Endodermal cell (in vitro differentiated cells): ENCODE measurements around the gene RGS7. TPM values are rescaled to one million over a fixed set of nuclear protein-coding genes. Genes with fewer than 3 reads are reported as not detected.
A peak's percentile ranks its signal among the peaks of the same experiment; 100 is the strongest.

Source experiments
- DNase-seq: peaks from one replicate; pipeline ENCODE4 v3.0.0-alpha.2; 2017
- H3K27ac ChIP-seq: 2 replicates; pipeline ENCODE4 v1.5.1; 2013; ENCODE audit warnings: mild to moderate bottlenecking, low read depth, low read length, moderate library complexity
- H3K27me3 ChIP-seq: 2 replicates; pipeline ENCODE4 v1.6.1; 2013; ENCODE audit warnings: mild to moderate bottlenecking, low read length, moderate library complexity; ENCODE audit not compliant: insufficient read depth, control insufficient read depth, poor library complexity, severe bottlenecking
- H3K36me3 ChIP-seq: 2 replicates; pipeline ENCODE4 v1.7.0; 2013; ENCODE audit warnings: mild to moderate bottlenecking, low read length, moderate library complexity; ENCODE audit not compliant: control insufficient read depth, insufficient read depth
- H3K4me1 ChIP-seq: one replicate; pipeline ENCODE4 v1.7.0; 2013; ENCODE audit warnings: low read length; ENCODE audit not compliant: control insufficient read depth, insufficient read depth
- H3K4me3 ChIP-seq: 2 replicates; pipeline ENCODE4 v1.5.1; 2013; ENCODE audit warnings: mild to moderate bottlenecking, low read length, moderate library complexity
- H3K9ac ChIP-seq: 2 replicates; pipeline ENCODE4 v1.6.1; 2013; ENCODE audit warnings: mild to moderate bottlenecking, low read length, moderate library complexity; ENCODE audit not compliant: poor library complexity, severe bottlenecking; ENCODE audit errors: extremely low read depth
- H3K9me3 ChIP-seq: 2 replicates; pipeline ENCODE4 v1.6.1; 2013; ENCODE audit warnings: mild to moderate bottlenecking, low read length, moderate library complexity; ENCODE audit not compliant: control insufficient read depth
- H3K27ac Mint-ChIP-seq: 2 replicates; pipeline ENCODE4 v1.8.0; 2020; ENCODE audit warnings: mixed read lengths
- H3K27me3 Mint-ChIP-seq: 2 replicates; pipeline ENCODE4 v1.8.0; 2021; ENCODE audit warnings: mild to moderate bottlenecking, mixed read lengths; ENCODE audit not compliant: insufficient read depth
- H3K36me3 Mint-ChIP-seq: 2 replicates; pipeline ENCODE4 v1.8.0; 2020; ENCODE audit warnings: low read depth, mixed read lengths
- H3K4me1 Mint-ChIP-seq: 2 replicates; pipeline ENCODE4 v1.8.0; 2020; ENCODE audit warnings: mixed read lengths
- H3K4me3 Mint-ChIP-seq: 2 replicates; pipeline ENCODE4 v1.8.0; 2020; ENCODE audit warnings: mild to moderate bottlenecking, moderate library complexity, mixed read lengths
- H3K9me3 Mint-ChIP-seq: 2 replicates; pipeline ENCODE4 v1.8.0; 2020; ENCODE audit warnings: mild to moderate bottlenecking, mixed read lengths
- CTCF ChIP-seq: fragments of 200-600 bp; sonication (generic); conservative IDR thresholded peaks from 2 replicates; pipeline ENCODE4 v1.5.0; 2021; ENCODE audit warnings: antibody characterized with exemption, mild to moderate bottlenecking
- WGBS, 2 experiments: methylation state at CpG; one replicate each; pipeline versions ENCODE4 v1.1.5 to v1.1.7; 2013; ENCODE audit warnings: missing lambda C conversion rate in 2 of 2, mixed read lengths in 1 of 2; ENCODE audit not compliant: insufficient coverage in 1 of 2, insufficient read length in 1 of 2; 5-methylcytosine and 5-hydroxymethylcytosine counted together
- total RNA-seq, 2 donors: library from RNA; stranded (reverse); fragmentation: NEBNext Ultra II Directional in 1 of 2; extraction: Animal tissue kit (Norgen Biotek cat#: 25700) in 1 of 2; gene quantifications; 2 replicates in 1 of 2; 3 replicates in 1 of 2; pipeline ENCODE4 v1.2.1, GENCODE V29; 2021

The RGS7 gene
- total RNA-seq, 2 donors from 2014 or later: 1.0 to 1.1 TPM

DNA sequence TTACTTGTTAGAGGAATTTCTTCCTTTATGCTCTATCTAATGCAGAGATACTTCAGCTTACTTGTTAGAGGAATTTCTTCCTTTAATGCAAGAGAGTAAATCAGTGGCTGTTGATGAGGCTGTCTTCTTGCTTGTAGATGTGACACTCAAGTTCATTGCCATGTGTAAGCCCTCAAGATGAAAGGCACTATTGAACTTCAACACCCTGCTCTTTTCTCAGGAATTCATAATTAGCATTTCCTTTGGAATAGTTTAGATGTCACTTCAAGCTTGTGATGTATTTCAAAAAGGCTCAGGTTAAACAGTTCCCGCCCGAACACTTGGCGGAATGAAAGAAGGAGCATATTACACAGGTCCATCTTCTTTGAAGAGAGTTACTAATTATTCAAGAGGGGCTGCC lies 251.9 kb downstream of the RGS7 start:
- Mint-ChIP-seq H3K27ac (no peak overlapping the region), H3K4me1 (peaks cover 15% of the 10 kb centered on the region), H3K4me3 (no peak overlapping the region), H3K9me3 (no peaks in the 10 kb centered on the region), H3K27me3 (peaks cover 2% of the 10 kb centered on the region), H3K36me3 (no peaks in the 10 kb centered on the region)
- Histone ChIP-seq H3K27me3 (no peaks in the 10 kb centered on the region), H3K9me3 (no peaks in the 10 kb centered on the region), H3K9ac (no peak overlapping the region), H3K27ac (no peak overlapping the region), H3K36me3 (no peaks in the 10 kb centered on the region), H3K4me3 (no peak overlapping the region), H3K4me1 (no peaks in the 10 kb centered on the region)
- 87 to 96% methylated on average over 3 of the region's 3 CpGs for whole genome bisulfite sequencing, 2 experiments
- DNase-seq: no peak
- no peak for TF ChIP-seq CTCF

DNA sequence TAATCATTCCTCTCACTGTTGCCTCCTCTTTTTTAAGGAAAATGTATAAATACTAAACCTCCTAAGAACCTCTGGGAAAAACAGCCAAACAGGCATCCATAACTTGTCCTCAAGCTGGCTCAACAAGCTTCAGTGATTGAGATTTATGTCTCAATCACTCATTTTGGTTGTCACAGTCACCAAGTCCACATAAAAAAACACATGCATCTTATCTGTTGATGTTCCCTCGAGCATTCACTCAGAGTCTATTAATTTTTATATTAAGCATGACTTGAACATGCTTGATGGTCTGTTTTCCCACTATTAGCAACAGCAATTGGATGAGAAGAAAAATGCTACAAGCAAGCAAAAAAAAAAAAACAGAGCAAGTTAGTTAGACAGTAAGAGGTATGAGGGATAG lies 254.3 kb downstream of the RGS7 start:
- Mint-ChIP-seq H3K36me3 (no peaks in the 10 kb centered on the region), H3K4me1 (peaks cover 15% of the 10 kb centered on the region), H3K9me3 (no peaks in the 10 kb centered on the region), H3K27me3 (peaks cover 6% of the 10 kb centered on the region), H3K27ac (no peak overlapping the region), H3K4me3 (no peak overlapping the region)
- H3K36me3 ChIP-seq: no peaks in the 10 kb centered on the region
- no peaks in the 10 kb centered on the region for H3K4me1 ChIP-seq
- 90% methylated on average over 1 of the region's 1 CpG; no CpG with 5 or more reads in 1 of the 2 experiments for WGBS, 2 experiments
- H3K27me3 ChIP-seq: peaks cover 20% of the 10 kb centered on the region
- peak overlapping the region; percentile 31 for H3K4me3 ChIP-seq
- DNase-seq: no peak
- TF ChIP-seq CTCF: no peak
- H3K9ac ChIP-seq: no peak overlapping the region
- H3K27ac ChIP-seq: no peak overlapping the region
- no peaks in the 10 kb centered on the region for H3K9me3 ChIP-seq

- Mint-ChIP-seq H3K4me1 (peaks cover 15% of the 10 kb centered on the region), H3K27ac (no peak overlapping the region), H3K27me3 (peaks cover 11% of the 10 kb centered on the region), H3K4me3 (no peak overlapping the region), H3K9me3 (no peaks in the 10 kb centered on the region), H3K36me3 (no peaks in the 10 kb centered on the region)
- TF ChIP-seq CTCF: no peak
- H3K36me3 ChIP-seq: no peaks in the 10 kb centered on the region
- no peak for DNase-seq
- H3K27me3 ChIP-seq: peaks cover 30% of the 10 kb centered on the region
- no peaks in the 10 kb centered on the region for H3K9me3 ChIP-seq
- H3K4me1 ChIP-seq: no peaks in the 10 kb centered on the region
- 68 to 100% methylated on average over 1 to 3 of the region's 3 CpGs for WGBS, 2 experiments
- no peak overlapping the region for H3K4me3 ChIP-seq
- H3K9ac ChIP-seq: no peak overlapping the region
- no peak overlapping the region for H3K27ac ChIP-seq
Measured at GRCh38 chr1:241101622-241102021, 255.4 kb downstream of the RGS7 start.
